Measurements from ENCODE around the gene CFC1B.
"Not testable (repeated sequence)": the region's sequence is repeated elsewhere in the genome, so short reads cannot be mapped to it uniquely, and the experiment has no call there.

CFC1B gene

GRCh38 chr2:130520992-130521391 is at the start of gene CFC1B:
Gene CFC1B (plus strand): TSS chr2:130521222. CDS start chr2:130521485, 263 bp downstream.
- not testable (repeated sequence) for DNase-seq (ENCODE audit: low read depth in 1 of 2, low spot score in 1 of 2)

GRCh38 chr2:130491073-130491472 is 29.9 kb upstream of the CFC1B start:
- DNase-seq (ENCODE audit: low read depth in 1 of 2, low spot score in 1 of 2) = not testable (repeated sequence)

- DNase-seq (ENCODE audit: low read depth in 1 of 2, low spot score in 1 of 2) = not testable (repeated sequence)
Measured at GRCh38 chr2:130509228-130509627, 11.8 kb upstream of the CFC1B start, which contains the start of gene POTEI. Gene POTEI (minus strand): TSS chr2:130509328. CDS start chr2:130509235, 93 bp downstream.

- DNase-seq (ENCODE audit: low read depth in 1 of 2, low spot score in 1 of 2) = not testable (repeated sequence)
Measured at GRCh38 chr2:130510807-130511746, 9.9 kb upstream of the CFC1B start.

DNA sequence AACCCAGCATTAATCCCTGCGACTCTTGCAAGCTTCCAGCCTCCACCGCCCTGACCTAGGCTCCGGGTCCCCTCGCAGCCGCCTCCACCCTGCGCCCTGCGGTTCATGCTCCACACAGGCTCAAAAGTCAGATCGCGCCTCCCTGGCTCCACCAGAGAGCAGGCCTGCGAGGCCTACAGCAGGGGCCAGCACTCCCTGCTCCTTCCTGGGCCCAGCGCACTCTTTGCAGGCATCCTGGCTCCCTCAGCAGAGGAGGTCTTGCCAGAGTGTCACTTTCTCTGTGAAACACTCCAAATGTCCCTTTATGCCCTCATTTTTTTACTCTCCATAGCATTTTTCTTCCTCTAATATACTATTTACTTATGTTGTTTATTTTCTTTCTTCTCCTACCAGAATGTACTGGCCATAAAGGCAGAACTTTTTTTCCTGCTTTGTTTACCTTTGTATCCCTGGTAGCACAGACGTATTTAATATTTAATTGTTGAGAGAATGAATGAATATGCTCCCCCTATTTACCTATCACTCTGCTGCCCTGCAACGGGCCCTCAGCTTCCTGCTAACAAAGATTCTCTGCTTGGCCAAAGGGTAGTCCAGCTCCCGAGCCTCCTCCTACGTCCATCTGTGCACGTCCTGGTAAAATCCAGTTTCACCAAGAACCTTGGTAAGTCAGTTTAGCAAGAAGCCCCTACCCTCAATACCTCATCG is 9.1 kb upstream of the CFC1B start:
- not testable (repeated sequence) for DNase-seq (ENCODE audit: low read depth in 1 of 2, low spot score in 1 of 2)

- DNase-seq (ENCODE audit: low read depth in 1 of 2, low spot score in 1 of 2) = not testable (repeated sequence)
Measured at GRCh38 chr2:130518516-130519106, 2.4 kb upstream of the CFC1B start.

DNA sequence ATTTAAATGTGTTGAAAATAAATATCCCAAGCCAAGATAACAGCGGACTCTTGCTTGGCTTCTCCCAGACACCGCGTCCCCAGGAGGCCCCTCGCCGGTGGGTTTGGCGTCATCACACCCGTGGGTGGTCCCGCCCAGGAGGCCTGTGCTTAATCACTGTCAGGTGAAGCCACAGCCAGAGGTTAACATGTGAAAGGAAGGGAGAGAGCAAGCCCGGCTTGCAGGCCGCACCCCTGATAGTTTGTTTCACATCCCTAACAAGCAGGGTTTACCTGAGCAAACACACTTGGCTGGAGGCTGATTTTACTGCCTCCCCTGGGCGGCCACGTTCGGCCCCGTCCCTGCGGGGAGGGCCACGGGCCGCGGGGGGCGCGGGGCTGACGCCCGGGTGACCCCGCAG is 1.4 kb downstream of the CFC1B start:
- DNase-seq (ENCODE audit: low read depth in 1 of 2, low spot score in 1 of 2) = not testable (repeated sequence)

GRCh38 chr2:130527365-130527967 is 6.4 kb downstream of the CFC1B start:
- DNase-seq (ENCODE audit: low read depth in 1 of 2, low spot score in 1 of 2) = not testable (repeated sequence)

DNA sequence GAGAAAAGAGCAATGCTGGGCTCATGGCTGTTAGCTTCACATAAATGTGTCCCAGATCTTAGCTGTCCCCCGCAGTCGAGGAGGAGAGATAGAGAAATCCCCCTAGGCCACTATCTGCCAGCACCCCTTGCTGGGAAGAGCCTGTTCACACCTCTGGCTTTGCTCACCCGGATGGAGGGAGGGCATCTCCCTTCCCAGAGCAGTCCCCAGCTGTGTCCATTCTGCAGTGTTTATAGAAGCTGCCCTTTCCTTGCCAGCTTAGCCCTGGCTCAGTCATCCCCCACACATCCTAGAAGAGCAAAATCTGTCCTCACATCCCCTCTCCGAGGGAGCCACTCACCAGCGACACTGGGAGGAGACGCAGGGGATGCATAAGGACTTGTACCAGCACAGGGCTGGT is 8.5 kb downstream of the CFC1B start:
- DNase-seq (ENCODE audit: low read depth in 1 of 2, low spot score in 1 of 2) = not testable (repeated sequence)

GRCh38 chr2:130530212-130530611 is 9.2 kb downstream of the CFC1B start:
- DNase-seq (ENCODE audit: low read depth in 1 of 2, low spot score in 1 of 2) = not testable (repeated sequence)

DNA sequence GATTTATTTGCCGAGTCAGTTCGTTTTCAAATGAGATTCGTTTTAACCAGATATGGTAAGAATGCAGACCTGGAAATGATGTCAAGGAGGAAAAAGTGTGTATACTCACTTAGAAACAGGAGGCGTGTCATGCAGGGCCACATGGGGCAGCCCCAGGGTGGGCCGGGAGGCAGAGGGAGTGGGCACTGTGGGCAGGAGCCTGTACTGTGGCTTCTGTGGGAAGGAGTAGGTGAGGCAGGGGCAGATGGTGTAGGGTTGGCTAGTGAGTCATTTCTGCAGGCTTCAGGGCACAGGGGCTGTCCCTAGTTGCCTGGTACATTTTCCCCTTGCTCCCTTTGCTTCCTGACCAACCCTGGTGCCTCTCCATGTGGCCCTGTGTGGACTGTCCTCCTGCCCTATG is 10.2 kb downstream of the CFC1B start:
- DNase-seq (ENCODE audit: low read depth in 1 of 2, low spot score in 1 of 2) = not testable (repeated sequence)

- not testable (repeated sequence) for DNase-seq (ENCODE audit: low read depth in 1 of 2, low spot score in 1 of 2)
Measured at GRCh38 chr2:130531672-130532071, 10.7 kb downstream of the CFC1B start.

GRCh38 chr2:130536654-130537053 is 15.6 kb downstream of the CFC1B start:
- DNase-seq (ENCODE audit: low read depth in 1 of 2, low spot score in 1 of 2) = not testable (repeated sequence)

- DNase-seq (ENCODE audit: low read depth in 1 of 2, low spot score in 1 of 2) = not testable (repeated sequence)
Measured at GRCh38 chr2:130538271-130538670, 17.2 kb downstream of the CFC1B start.

DNA sequence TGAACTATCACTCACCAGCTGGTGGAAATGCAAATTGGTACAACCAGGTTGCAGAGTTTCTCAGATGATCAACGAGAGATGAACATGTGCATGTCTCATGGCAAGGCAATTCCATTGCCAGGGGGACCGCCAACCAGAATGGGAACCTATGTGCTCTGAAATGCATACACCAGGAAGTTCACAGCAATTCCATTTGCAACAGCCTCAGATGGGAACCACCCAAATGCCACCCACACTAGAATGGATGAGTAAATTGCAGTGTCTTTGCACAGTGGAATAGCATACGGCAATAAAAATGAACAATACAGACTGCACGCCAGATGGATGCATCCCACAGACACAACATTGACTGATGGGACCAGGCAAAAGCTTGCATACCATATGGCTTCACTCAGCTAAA is 21.8 kb downstream of the CFC1B start:
- not testable (repeated sequence) for DNase-seq (ENCODE audit: low read depth in 1 of 2, low spot score in 1 of 2)

DNA sequence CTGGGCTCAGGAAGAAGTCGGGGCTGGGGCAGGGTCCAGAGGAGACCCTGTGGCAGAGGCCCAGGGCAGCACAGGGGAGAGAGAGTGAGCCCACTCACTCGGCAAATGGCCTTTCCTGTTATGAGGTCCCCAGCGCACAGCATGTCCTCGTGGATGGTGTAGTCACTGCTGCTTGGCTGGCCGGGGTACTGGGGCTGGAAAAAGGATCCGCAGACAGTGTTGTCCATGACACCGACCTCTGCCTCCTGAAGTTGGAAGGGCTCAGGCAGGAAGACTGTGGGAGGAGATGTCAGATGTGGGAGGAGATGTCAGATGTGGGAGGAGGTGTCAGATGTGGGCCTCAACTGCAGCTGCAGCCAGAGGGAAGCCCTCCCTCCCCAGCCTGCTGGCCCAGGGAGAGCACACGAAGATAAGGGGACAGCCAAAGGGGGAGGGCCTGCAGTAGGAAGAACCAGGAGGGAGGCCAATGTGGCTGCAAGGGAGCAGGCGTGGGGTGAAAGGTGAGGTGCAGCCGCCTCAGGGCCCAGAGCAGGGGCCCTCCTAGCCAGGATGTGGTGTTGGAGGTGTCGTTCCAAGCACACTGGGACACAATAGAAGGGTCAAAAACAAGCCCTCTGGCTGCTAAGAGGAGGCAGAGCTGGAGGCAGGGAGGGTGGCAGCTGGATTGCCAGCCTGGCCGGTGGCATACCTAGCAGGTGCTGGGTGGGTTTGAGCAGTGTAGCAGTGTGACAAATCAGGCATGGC is 22.9 kb downstream of the CFC1B start:
- not testable (repeated sequence) for DNase-seq (ENCODE audit: low read depth in 1 of 2, low spot score in 1 of 2)

DNA sequence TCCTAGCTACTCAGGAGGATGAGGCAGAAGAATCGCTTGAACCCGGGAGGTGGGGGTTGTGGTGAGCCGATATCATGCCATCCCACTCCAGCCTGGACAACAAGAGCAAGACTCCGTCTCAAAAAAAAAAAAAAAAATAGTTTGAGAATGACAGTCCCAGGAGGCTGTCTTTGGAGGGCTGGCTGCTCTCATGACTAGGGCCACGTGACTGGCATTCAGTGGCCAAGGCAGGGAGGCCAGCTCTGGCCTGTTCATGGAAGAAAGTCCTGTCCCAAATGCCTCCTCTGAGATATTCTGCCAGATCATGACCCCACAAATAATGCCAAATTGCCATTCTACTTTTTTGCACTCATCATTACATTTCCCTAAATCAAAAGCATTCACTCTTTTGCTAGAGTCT is 24.0 kb downstream of the CFC1B start:
- DNase-seq (ENCODE audit: low read depth in 1 of 2, low spot score in 1 of 2) = not testable (repeated sequence)

GRCh38 chr2:130548418-130548817 is 27.4 kb downstream of the CFC1B start:
- DNase-seq (ENCODE audit: low read depth in 1 of 2, low spot score in 1 of 2) = not testable (repeated sequence)

DNA sequence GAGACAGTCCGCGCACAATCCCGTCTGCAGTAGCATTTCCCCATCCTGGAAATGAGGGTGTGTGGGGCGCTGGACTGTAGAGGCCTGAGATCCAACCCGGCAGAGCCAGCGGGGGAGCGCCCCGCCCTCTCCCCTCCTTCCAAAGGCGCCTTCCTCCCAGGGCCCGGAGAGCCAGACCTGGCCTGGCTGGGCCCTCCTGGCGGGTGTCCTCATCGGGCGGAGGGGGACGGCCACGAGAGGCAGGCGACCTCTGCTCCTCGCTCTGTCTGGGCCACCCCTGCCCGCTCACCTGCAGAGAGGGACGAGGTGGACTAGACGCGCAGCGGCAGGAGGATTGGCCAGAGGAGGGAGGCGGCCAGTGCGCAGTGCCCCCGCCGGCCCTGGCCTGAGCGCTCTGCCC is 28.5 kb downstream of the CFC1B start:
- not testable (repeated sequence) for DNase-seq (ENCODE audit: low read depth in 1 of 2, low spot score in 1 of 2)

GRCh38 chr2:130554178-130554577 is 33.2 kb downstream of the CFC1B start:
- DNase-seq (ENCODE audit: low read depth in 1 of 2, low spot score in 1 of 2) = not testable (repeated sequence)

Data from activated CD4-positive, alpha-beta T cell treated with anti-CD3 and anti-CD28 coated beads, Interleukin-2, amount 50 U/mL, for 24 hours (primary cell).